ENCODE results near the gene SLC17A3.

SLC17A3 gene

DNA sequence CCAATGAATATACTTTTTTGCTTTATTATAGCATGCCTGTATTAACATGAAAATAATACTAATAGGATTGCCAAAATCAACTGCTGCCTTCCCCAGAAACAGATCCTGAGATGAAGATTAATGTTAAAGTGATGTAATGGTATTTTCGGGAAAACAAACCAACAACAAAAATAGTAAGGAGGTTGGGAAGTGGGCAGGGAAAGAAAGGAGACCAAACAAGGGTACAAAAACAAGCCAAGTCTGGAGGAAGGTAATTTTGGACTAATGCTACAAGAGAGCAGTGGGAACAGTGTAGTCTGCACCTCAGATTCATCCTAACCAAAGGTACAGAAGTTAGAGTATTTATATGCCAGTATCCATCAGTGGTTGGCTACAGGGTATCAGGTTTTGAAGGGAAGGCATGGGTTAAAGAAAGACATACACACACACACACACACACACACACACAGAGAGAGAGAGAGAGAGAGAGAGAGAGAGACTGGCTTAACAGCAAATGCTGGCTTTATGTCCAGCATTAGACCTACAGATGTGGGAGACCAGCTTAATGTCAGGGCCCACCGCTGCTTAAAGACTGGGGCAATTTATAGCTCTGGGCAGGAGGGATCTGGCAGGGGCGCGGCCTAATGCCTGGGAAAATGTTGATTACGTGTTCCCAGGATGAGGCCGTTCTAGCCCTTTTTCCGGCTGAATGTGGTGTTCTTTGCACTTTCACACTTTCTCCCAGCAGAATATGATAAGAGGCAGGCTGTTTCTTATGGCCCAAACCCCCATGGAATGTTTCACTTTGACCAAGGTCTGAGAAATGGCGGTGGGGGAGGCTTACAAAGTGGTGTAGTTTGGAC lies 38.4 kb downstream of the SLC17A3 start:
- DNase-seq: no peak

DNA sequence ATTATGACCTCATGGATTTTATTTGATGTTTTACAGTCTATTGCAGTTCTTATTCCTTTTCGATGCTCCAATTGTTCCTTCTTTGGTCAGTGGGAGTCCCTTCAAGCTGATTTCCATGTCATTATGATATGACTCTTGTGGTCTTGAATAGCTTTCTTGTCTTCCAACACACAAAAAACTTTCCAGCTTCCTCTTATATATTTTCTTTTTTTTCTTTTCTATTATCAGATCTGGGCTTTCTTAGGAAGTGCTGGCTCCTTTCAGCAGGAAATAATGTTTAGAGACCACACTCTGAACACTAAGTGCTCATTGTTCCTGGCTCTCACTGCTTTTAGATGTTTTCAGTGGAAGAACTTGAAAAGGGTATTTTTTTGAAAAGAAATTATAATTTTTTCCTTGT lies 39.1 kb downstream of the SLC17A3 start:
- DNase-seq: no peak

DNA sequence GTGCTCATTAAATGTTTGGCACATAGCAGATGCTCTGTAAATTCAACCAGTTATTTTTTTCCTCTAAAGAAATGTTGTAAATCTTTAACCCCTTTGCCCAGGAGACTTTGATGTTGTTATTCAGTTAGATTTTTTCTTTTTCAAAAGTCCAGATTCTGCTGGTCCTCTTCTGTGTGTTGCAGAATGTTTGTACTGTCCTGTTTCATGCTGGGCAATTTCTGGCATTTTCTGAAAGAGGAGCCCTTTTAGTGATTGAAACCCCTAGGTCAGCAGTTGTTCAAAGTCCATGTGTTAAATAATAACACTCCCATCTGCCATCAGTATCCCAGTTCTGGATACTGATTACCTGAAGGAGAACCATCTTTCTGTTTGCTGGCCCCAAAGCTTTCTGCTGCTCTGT lies 40.9 kb downstream of the SLC17A3 start:
- DNase-seq: no peak

DNA sequence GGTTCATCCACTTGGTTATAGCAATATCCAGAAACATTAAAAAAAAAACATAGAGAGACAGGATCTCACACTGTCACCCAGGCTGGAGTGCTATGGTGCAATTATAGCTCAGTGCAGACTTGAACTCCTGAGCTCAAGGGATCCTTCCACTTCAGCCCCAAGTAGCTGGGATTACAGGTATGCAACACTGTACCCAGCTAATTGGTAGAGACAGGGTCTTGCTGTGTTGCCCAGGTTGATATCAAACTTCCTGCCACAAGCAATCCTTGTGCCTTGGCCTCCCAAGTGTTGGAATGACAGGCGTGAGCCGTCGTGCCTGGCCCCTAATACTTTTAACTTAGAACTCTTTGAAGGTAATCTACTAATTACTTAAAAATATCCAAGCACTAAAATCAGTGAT lies 41.4 kb downstream of the SLC17A3 start:
- DNase-seq: no peak

DNA sequence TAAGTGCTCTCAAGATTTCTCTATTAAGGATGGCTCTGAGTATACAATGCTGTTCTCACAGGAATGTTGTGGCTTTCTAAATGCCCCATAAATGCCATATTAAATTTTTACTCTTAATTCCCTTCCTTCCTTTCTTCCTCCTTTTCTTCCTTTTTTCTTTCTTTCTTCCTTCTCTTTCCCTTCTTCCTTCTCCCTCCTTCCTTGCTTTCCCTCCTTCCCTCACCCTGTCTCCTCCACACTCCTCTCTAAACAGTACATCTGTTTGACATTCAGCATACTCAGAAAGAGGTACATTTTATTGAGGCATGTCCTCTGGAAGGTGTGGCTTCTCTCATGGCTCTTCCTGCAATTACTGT lies 41.8 kb downstream of the SLC17A3 start:
- DNase-seq: no peak

DNA sequence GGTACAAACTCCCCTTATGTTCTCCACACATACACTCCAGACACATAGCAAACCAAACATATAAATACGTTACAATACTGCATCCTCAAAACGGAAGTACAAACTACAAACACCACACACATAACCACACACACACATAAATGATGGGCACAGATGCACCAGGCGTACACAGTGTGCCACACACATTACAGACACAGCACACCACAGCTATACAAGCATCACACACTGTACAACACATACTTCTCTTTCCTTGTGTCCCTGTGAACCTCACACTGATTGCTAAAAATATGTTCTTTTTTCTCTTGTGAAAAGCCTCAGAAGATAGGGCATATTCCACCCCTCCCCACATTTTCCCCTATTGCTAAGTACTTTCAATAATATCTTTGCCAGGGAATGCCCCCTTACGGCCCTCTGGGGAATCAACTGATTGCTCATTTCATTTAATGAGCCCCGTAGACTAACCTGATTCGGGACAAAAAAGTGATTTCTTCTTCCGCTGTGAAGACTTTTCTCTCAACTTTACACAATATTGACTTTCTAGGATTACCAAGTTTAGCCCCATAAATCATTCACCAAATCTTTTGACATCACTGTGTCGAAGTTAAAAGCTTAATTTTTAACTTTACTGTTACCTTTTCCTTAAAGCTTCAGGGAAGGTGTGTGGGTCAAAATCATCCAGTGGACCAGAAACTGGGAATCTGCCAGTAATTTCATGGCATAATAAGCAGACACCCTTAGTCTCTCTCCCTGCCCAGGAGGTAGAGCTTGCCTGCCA lies 42.3 kb downstream of the SLC17A3 start, which contains the start of gene SLC17A1:
SLC17A1 (minus strand) TSS at position 521 of the 775 bp plus-strand sequence. CDS start 1,495 bp downstream, outside the sequence.
- DNase-seq: no peak

DNA sequence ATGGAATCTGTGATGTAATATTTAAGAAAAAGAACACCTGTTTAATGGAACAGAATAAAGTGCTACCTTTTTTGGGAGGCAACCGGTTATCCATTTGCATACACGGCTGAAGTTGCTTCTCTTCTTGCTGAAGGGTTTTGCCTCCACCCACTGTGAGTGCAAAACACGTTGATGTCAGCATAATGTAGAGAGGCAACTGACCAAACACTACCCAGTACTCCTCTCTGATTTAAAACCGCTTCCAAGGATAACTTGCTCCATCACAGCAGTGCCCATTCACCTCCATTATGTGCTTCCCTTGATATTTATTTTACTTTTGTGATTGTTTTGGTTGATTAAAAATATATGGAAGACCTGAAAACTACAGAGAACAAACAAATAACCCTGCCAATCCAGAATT lies 43.6 kb downstream of the SLC17A3 start:
- no peak for DNase-seq

DNA sequence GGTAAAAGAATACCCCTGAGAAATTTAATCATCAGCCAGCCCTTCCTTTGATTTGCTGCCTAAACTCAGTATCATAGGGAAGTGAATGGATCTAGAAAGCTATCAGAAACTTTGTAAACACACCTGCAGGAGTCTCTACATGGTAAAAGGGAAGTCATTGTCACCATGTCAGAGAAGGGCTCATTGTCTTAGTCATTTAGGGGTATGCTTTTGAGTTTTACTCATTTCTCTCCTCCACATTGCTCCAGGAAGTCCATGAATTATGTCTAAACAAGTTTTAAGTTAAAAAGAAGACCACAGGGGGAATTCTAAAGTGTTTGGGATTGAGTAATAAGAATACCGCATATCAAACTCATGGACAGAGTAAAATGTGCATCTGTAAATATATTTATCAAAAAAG lies 44.7 kb downstream of the SLC17A3 start:
- no peak for DNase-seq

DNA sequence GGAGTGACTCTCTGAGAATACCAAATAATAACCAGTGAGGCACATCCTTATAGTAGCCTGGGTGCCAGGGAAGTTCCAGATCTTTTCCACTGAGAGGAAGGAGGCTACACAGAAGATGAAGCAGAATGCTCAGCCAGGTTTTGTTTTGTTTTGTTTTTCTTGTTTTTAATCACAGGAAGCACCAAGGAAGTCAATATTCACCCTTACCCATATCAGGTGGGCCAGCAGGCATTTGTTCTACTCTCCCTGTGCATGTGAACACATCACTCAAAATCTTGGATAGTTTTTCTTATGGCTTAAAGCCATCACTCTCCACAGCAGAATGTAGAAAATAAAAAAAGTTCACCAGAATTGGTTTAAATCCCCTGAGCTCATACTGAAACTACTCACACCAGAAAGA lies 52.7 kb downstream of the SLC17A3 start:
- DNase-seq: no peak

DNA sequence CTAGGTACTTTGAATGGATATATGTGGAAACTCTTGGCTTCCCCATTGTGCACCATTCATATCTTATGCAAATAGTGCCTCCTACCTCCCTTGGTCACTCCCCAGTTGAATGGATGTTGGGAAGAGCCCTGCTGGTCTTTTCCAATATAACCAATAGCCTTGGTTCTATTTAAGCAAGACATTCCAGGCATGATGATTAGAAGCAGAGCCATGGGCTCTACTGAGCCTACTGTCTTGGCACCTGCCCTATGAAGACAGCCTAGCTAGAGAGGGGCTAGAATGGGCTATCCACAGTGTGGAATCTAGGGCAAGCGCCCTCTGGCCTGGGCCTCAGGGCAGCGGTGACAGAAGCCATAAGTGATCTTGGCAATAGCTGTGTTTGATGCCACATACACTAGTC lies 57.8 kb downstream of the SLC17A3 start:
- no peak for DNase-seq

DNA sequence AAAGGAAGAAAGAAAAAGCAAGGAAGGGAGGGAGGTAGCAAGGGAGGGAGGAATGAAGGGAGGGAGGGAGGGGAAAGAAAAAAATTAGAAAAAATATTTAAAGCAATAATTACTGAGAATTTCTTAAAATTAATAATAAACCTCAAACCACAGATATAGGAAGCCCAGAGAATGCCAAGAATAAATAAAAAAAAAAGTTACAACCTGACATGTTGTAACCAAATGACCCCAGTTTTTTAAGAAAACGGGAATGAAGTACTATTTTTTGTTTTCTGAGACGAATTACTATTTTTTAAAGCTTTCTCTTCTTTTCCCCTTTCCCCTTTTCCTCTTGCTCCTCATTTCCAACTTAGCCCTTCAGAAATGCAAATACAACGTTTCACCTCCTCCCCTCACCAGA lies 58.8 kb downstream of the SLC17A3 start:
- no peak for DNase-seq

DNA sequence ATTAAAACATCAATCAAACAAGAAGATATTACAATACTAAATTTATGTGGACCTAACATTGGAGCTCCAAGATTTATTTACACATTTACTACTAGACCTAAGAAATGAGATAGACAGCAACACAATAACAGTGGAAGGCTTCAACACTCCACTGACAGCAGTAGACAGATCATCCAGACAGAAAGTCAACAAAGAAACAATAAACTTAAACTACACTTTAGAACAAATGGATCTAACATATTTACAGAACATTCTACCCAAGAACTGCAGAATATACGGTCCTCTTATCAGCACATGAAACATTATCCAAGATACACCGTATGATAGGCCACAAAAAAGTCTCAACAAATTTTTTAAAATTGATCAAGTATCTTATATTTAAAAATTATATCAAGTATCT lies 69.2 kb downstream of the SLC17A3 start:
- no peak for DNase-seq

DNA sequence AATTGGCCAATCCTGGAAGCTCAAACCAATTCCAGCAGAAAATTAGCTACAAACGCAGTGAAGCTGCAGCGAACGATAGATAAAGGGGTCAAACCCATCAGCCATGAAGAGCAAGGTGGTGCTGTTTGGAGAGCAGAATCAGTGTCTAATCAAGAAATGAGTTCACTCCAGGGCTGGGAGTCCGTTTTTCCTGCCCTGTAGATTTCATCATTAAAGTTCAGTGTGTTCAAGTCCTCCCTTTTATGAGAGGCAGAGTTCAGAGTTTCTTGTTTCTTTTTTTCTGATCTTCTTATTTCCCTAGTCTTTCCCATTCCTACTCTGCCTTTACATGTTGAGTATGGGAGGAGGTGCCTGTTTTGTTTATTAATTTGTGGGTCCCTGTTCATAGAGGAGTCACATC lies 72.6 kb downstream of the SLC17A3 start:
- DNase-seq: no peak

All from effector CD8-positive, alpha-beta T cell (primary cell).